HL-60 (cell line): ENCODE results near the gene ESPN.

Source experiments
- CTCF ChIP-seq: IDR thresholded peaks from one replicate; pipeline ENCODE4 v1.5.1; 2011; ENCODE audit warnings: low read length, control low read depth, inconsistent platforms; ENCODE audit not compliant: insufficient read depth
- GABPA ChIP-seq: IDR thresholded peaks from 2 replicates; pipeline ENCODE4 v1.6.1; 2012; ENCODE audit warnings: low read depth
- POLR2AphosphoS5 ChIP-seq: IDR thresholded peaks from 2 replicates; pipeline ENCODE4 v1.6.1; 2012; ENCODE audit warnings: low read depth
- SPI1 ChIP-seq: IDR thresholded peaks from 2 replicates; pipeline ENCODE4 v1.6.1; 2012; ENCODE audit warnings: low read depth, mild to moderate bottlenecking, borderline replicate concordance
- TF ChIP-seq, protein P1 (sequence below): IDR thresholded peaks from 2 replicates; pipeline ENCODE4 v1.6.1; 2012; ENCODE audit warnings: low read depth; ENCODE audit not compliant: insufficient replicate concordance

- no peak for TF ChIP-seq CTCF
- TF ChIP-seq, protein P1, sequence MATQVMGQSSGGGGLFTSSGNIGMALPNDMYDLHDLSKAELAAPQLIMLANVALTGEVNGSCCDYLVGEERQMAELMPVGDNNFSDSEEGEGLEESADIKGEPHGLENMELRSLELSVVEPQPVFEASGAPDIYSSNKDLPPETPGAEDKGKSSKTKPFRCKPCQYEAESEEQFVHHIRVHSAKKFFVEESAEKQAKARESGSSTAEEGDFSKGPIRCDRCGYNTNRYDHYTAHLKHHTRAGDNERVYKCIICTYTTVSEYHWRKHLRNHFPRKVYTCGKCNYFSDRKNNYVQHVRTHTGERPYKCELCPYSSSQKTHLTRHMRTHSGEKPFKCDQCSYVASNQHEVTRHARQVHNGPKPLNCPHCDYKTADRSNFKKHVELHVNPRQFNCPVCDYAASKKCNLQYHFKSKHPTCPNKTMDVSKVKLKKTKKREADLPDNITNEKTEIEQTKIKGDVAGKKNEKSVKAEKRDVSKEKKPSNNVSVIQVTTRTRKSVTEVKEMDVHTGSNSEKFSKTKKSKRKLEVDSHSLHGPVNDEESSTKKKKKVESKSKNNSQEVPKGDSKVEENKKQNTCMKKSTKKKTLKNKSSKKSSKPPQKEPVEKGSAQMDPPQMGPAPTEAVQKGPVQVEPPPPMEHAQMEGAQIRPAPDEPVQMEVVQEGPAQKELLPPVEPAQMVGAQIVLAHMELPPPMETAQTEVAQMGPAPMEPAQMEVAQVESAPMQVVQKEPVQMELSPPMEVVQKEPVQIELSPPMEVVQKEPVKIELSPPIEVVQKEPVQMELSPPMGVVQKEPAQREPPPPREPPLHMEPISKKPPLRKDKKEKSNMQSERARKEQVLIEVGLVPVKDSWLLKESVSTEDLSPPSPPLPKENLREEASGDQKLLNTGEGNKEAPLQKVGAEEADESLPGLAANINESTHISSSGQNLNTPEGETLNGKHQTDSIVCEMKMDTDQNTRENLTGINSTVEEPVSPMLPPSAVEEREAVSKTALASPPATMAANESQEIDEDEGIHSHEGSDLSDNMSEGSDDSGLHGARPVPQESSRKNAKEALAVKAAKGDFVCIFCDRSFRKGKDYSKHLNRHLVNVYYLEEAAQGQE, result no peak
- TF ChIP-seq POLR2AphosphoS5, result no peak
- TF ChIP-seq GABPA, result no peak
- no peak for TF ChIP-seq SPI1
Observed at GRCh38 chr1:6441586-6441985, 17.0 kb downstream of the ESPN start.
